CD14-positive monocyte (primary cell): ENCODE measurements around the gene CORO1C. TPM values are rescaled to one million over a fixed set of nuclear protein-coding genes. Genes with fewer than 3 reads are reported as not detected.

Experiments
- DNase-seq, 3 donors: peaks; one replicate each; pipeline ENCODE4 v3.0.0-alpha.2; 2011 to 2022
- H2AFZ ChIP-seq: 2 replicates; pipeline ENCODE4 v1.6.0; 2012; ENCODE audit warnings: mild to moderate bottlenecking, low read depth, low read length, inconsistent platforms; ENCODE audit not compliant: insufficient read depth, poor library complexity, severe bottlenecking
- H3K27ac ChIP-seq, 2 donors: 1 replicate in 1 of 2; 2 replicates in 1 of 2; pipeline ENCODE4 v1.5.1; 2012 to 2013; ENCODE audit warnings: low read length in 2 of 2, control low read depth in 1 of 2, inconsistent platforms in 1 of 2, low read depth in 1 of 2, mild to moderate bottlenecking in 1 of 2
- H3K27me3 ChIP-seq, 2 donors: one replicate each; pipeline versions ENCODE4 v1.6.0 to v1.6.1; 2011 to 2013; ENCODE audit warnings: low read length in 2 of 2; ENCODE audit not compliant: control insufficient read depth in 2 of 2, insufficient read depth in 2 of 2
- H3K36me3 ChIP-seq, 2 donors: replicated peaks in 1 of 2; 1 replicate in 1 of 2; 2 replicates in 1 of 2; pipeline versions ENCODE4 v1.5.1 to v1.6.1; 2012 to 2013; ENCODE audit warnings: low read length in 2 of 2, control low read depth in 1 of 2, inconsistent platforms in 1 of 2, mild to moderate bottlenecking in 1 of 2; ENCODE audit not compliant: insufficient read depth in 2 of 2, control insufficient read depth in 1 of 2
- H3K4me1 ChIP-seq, 2 donors: 1 replicate in 1 of 2; 2 replicates in 1 of 2; pipeline versions ENCODE4 v1.5.1 to v1.6.1; 2012 to 2013; ENCODE audit warnings: low read length in 2 of 2, control low read depth in 1 of 2, inconsistent platforms in 1 of 2, mild to moderate bottlenecking in 1 of 2, moderate library complexity in 1 of 2; ENCODE audit not compliant: insufficient read depth in 2 of 2, control insufficient read depth in 1 of 2
- H3K4me2 ChIP-seq: replicated peaks from 2 replicates; pipeline ENCODE3; 2012; ENCODE audit warnings: low read length, moderate library complexity, mild to moderate bottlenecking; ENCODE audit not compliant: poor library complexity, severe bottlenecking; ENCODE audit errors: extremely low read depth
- H3K4me3 ChIP-seq, 3 experiments: fragments of 200-600 bp in 1 of 3; sonication (generic) in 1 of 3; replicated peaks in 1 of 3; 1 replicate in 2 of 3; 2 replicates in 1 of 3; pipeline ENCODE4 v1.5.1; 2011 to 2013; ENCODE audit warnings: low read length in 3 of 3, mild to moderate bottlenecking in 3 of 3, control low read depth in 2 of 3, low read depth in 2 of 3, inconsistent platforms in 1 of 3, moderate library complexity in 1 of 3
- H3K79me2 ChIP-seq: 2 replicates; pipeline ENCODE4 v1.6.0; 2012; ENCODE audit warnings: mild to moderate bottlenecking, control low read depth, inconsistent platforms, low read length, moderate library complexity; ENCODE audit not compliant: insufficient read depth
- H3K9ac ChIP-seq: 2 replicates; pipeline ENCODE4 v1.6.0; 2017; ENCODE audit warnings: low read length, mild to moderate bottlenecking; ENCODE audit not compliant: insufficient read depth, poor library complexity, severe bottlenecking
- H3K9me3 ChIP-seq, 2 donors: replicated peaks in 1 of 2; 1 replicate in 1 of 2; 2 replicates in 1 of 2; pipeline versions ENCODE4 v1.5.1 to v1.6.1; 2012 to 2013; ENCODE audit warnings: low read length in 2 of 2, control low read depth in 1 of 2; ENCODE audit not compliant: control insufficient read depth in 1 of 2, insufficient read depth in 1 of 2
- H4K20me1 ChIP-seq: 2 replicates; pipeline ENCODE4 v1.6.0; 2012; ENCODE audit warnings: mild to moderate bottlenecking, low read length, control low read depth, moderate library complexity; ENCODE audit not compliant: insufficient read depth
- H3K27ac Mint-ChIP-seq, 7 donors: one replicate each; pipeline ENCODE4 v1.8.0; 2020; ENCODE audit warnings: mild to moderate bottlenecking in 7 of 7, mixed read lengths in 7 of 7, moderate library complexity in 6 of 7, inconsistent platforms in 2 of 7
- H3K27me3 Mint-ChIP-seq, 3 donors: one replicate each; pipeline ENCODE4 v1.8.0; 2021 to 2022; ENCODE audit warnings: low read depth in 3 of 3, mild to moderate bottlenecking in 3 of 3, mixed read lengths in 3 of 3, moderate library complexity in 3 of 3, inconsistent platforms in 1 of 3
- H3K36me3 Mint-ChIP-seq, 2 donors: one replicate each; pipeline ENCODE4 v1.8.0; 2020; ENCODE audit warnings: mixed read lengths in 2 of 2, inconsistent platforms in 1 of 2, mild to moderate bottlenecking in 1 of 2
- H3K4me1 Mint-ChIP-seq: one replicate; pipeline ENCODE4 v1.8.0; 2020; ENCODE audit warnings: mild to moderate bottlenecking, mixed read lengths
- H3K4me3 Mint-ChIP-seq, 2 donors: one replicate each; pipeline ENCODE4 v1.8.0; 2020; ENCODE audit warnings: mild to moderate bottlenecking in 2 of 2, mixed read lengths in 2 of 2, moderate library complexity in 1 of 2
- H3K9me3 Mint-ChIP-seq, 7 donors: one replicate each; pipeline ENCODE4 v1.8.0; 2020 to 2022; ENCODE audit warnings: mixed read lengths in 7 of 7, mild to moderate bottlenecking in 6 of 7, moderate library complexity in 6 of 7, inconsistent platforms in 2 of 7
- WGBS: methylation state at CpG from one replicate; pipeline ENCODE4 v1.1.5; 2013; ENCODE audit warnings: missing lambda C conversion rate; ENCODE audit not compliant: insufficient coverage; 5-methylcytosine and 5-hydroxymethylcytosine counted together
- intact Hi-C, 2 donors: fragments of 100-400 bp; cut with micrococcal nuclease; formaldehyde crosslinking; loops; one replicate each; pipeline versions ENCODE4 v1.15.0 to v1.15.1; 2023
- polyA plus RNA-seq, 3 donors: library from polyadenylated mRNA; depleted of rRNA in 1 of 3; unstranded in 2 of 3; stranded (reverse) in 1 of 3; fragments of 300-500 nt in 2 of 3; fragments of >200 nt in 1 of 3; fragmentation: Illumina TruSeq in 2 of 3; gene quantifications; 1 replicate in 2 of 3; 2 replicates in 1 of 3; pipeline ENCODE4 v1.2.3, GENCODE V29; 2012 to 2021
- small RNA-seq: library from RNA; depleted of rRNA; stranded (forward); fragments of <200 nt; gene quantifications from one replicate; pipeline ENCODE3, GENCODE V24; 2012; ENCODE audit warnings: low read depth; ENCODE audit not compliant: insufficient read length
- TF ChIP-seq, protein P1 (sequence below): fragments of 200-600 bp; IDR thresholded peaks from one replicate; pipeline ENCODE4 v1.8.0; 2022; ENCODE audit warnings: antibody characterized with exemption, mild to moderate bottlenecking

Gene CORO1C
- polyA plus RNA-seq, 3 donors, result 77.5 to 285 (median 229) TPM

DNA sequence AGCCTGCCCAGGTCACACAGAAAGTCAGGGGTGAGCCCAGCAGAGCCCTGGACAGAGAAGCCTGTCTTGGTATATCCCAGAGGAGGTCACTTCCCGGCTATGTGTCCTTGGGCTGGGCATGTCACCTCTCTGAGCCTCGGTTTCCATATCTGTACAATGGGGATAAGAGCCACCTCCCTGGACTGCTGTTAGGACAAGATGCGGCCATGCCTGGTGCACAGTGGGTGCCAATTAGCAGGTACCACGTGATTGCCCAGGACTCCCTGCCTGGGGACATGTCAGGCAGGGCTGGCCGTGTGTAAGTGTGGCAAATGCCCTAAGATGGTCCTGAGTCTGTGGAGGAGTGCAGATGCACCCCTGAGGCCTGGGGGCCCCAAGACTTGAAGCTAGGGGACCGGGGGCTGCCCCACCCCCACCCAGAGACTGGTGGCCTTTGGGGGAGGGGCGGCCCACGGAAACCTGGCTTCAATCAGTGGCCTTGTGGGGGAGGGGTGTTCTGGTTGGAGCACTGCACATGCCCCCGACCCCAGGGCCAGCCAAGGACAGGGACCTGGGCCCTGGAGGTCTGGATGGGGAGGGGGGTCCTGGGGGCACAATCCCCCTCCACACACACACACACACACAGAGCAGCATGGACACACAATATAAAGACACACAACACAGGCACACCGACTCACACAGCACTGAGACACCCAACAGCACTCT lies 134.3 kb downstream of the CORO1C start:
- intact Hi-C loops, result no loop called here
- Histone ChIP-seq H3K36me3 (no peaks in the 10 kb centered on the region), H3K4me1 (no peaks in the 10 kb centered on the region), H2AFZ (no peak overlapping the region), H3K4me2 (no peak overlapping the region), H3K79me2 (no peaks in the 10 kb centered on the region), H3K27me3 (no peaks in the 10 kb centered on the region), H3K27ac (no peak overlapping the region), H4K20me1 (no peaks in the 10 kb centered on the region), H3K4me3 (no peak overlapping the region), H3K9me3 (no peaks in the 10 kb centered on the region), H3K9ac (no peak overlapping the region)
- 85% methylated on average over 6 of the region's 10 CpGs for WGBS
- DNase-seq, result no peak
- peaks cover 0 to 1% (median 0%) of the 10 kb centered on the region in 7 donors for H3K9me3 Mint-ChIP-seq
- H3K27me3 Mint-ChIP-seq, result peaks cover 1 to 2% (median 2%) of the 10 kb centered on the region in 3 donors
- peaks cover 6% of the 10 kb centered on the region for H3K4me1 Mint-ChIP-seq
- H3K36me3 Mint-ChIP-seq, result no peaks in the 10 kb centered on the region
- no peak overlapping the region for H3K27ac Mint-ChIP-seq
- no peak overlapping the region for H3K4me3 Mint-ChIP-seq
- TF ChIP-seq, protein P1, sequence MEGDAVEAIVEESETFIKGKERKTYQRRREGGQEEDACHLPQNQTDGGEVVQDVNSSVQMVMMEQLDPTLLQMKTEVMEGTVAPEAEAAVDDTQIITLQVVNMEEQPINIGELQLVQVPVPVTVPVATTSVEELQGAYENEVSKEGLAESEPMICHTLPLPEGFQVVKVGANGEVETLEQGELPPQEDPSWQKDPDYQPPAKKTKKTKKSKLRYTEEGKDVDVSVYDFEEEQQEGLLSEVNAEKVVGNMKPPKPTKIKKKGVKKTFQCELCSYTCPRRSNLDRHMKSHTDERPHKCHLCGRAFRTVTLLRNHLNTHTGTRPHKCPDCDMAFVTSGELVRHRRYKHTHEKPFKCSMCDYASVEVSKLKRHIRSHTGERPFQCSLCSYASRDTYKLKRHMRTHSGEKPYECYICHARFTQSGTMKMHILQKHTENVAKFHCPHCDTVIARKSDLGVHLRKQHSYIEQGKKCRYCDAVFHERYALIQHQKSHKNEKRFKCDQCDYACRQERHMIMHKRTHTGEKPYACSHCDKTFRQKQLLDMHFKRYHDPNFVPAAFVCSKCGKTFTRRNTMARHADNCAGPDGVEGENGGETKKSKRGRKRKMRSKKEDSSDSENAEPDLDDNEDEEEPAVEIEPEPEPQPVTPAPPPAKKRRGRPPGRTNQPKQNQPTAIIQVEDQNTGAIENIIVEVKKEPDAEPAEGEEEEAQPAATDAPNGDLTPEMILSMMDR, result no peak

DNA sequence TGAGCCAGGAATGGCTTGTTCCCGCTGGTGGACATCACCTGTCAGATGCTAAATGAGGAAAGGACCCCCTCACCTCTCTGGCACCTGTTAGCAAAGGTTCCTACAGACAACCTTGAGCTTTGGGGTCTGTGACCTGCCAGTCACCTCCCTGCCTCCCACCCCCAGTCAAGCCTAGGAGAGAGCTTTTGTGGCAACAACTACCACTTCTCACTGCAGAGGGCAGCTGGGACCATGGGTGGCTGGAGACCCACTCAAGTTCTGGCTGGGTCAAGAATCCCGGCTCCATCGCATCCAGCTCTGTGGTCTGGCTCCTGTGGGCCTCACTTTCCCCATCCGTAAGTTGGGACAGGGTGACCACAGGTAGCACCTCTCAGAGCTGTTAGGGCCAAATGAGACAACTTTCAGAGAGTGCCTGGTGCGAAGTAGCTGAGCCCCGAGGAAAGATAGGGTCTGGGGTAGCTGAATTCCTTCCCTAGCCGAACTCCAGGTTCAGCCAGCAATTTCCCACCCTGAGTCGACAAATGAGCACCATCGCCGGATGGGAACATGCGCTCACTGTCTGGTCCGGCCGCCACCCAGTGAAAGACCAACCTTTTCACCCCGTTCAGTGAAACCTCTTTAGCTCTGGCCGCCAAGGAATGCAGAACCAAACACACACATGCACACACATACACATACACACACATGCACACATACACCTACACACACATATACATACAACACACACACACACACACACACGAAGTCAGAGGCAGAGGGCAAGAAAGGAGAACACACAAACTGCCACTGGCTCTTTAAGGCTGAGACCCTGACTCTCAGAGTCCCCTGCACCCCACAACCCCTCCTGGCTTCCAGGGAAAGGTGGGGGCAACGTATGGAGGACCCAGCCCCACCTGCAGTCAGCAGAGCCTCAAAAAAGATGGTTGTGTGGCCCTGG lies 135.3 kb downstream of the CORO1C start:
- Histone ChIP-seq H3K79me2 (no peaks in the 10 kb centered on the region), H3K4me2 (no peak overlapping the region), H3K4me3 (no peak overlapping the region), H4K20me1 (no peaks in the 10 kb centered on the region), H2AFZ (no peak overlapping the region), H3K36me3 (no peaks in the 10 kb centered on the region), H3K9me3 (no peaks in the 10 kb centered on the region), H3K9ac (no peak overlapping the region), H3K27me3 (no peaks in the 10 kb centered on the region), H3K4me1 (no peaks in the 10 kb centered on the region), H3K27ac (no peak overlapping the region)
- 92% methylated on average over 17 of the region's 17 CpGs for WGBS
- H3K27me3 Mint-ChIP-seq, result peaks cover 0 to 4% (median 1%) of the 10 kb centered on the region in 3 donors
- no peak for DNase-seq
- peaks cover 0 to 1% (median 0%) of the 10 kb centered on the region in 7 donors for H3K9me3 Mint-ChIP-seq
- no peak overlapping the region for H3K4me3 Mint-ChIP-seq
- H3K27ac Mint-ChIP-seq, result no peak overlapping the region
- peaks cover 6% of the 10 kb centered on the region for H3K4me1 Mint-ChIP-seq
- intact Hi-C loops, result no loop called here
- TF ChIP-seq, protein P1, result no peak
- no peaks in the 10 kb centered on the region for H3K36me3 Mint-ChIP-seq

Small RNAs within 50 kb of the gene (small RNA-seq; reads per million reads assigned to genes)
- not detected for gene AC087893.2
- not detected for gene RF00019
- gene RF00561, result not detected
- not detected for gene RNU7-169P

Other genes with a start within 250 kb of the CORO1C start
- 1 to 10 TPM in 2 of 3 donors, under 1 TPM in 1; 1.00 to 1.9 (median 1.6) TPM for gene FICD, start 216.2 kb downstream of the CORO1C start, polyA plus RNA-seq
- gene SART3, start 170.3 kb downstream of the CORO1C start, polyA plus RNA-seq, result 10 to 100 TPM; 10.3 to 20.9 (median 20.6) TPM
- 100 to 1,000 TPM in 2 of 3 donors, 10 to 100 TPM in 1; 90.9 to 114 (median 111) TPM for gene ISCU, start 168.9 kb downstream of the CORO1C start, polyA plus RNA-seq
- under 1 TPM; 0.18 to 0.85 (median 0.56) TPM for gene TMEM119, start 133.4 kb downstream of the CORO1C start, polyA plus RNA-seq
- 100 to 1,000 TPM; 193 to 349 (median 247) TPM for gene SELPLG, start 97.6 kb downstream of the CORO1C start, polyA plus RNA-seq
- gene SSH1, start 126.1 kb upstream of the CORO1C start, polyA plus RNA-seq, result 10 to 100 TPM in 1 of 3 donors, 1 to 10 TPM in 2; 5.2 to 13.1 (median 8.7) TPM
- gene DAO, start 148.6 kb upstream of the CORO1C start, polyA plus RNA-seq, result not detected